H9 (cell line): ENCODE data around the gene CRYGS. TPM values are rescaled to one million over a fixed set of nuclear protein-coding genes. Genes with fewer than 3 reads are reported as not detected.

Experiments
- DNase-seq: peaks from one replicate; pipeline ENCODE4 v3.0.0-alpha.2; 2017
- H2AFZ ChIP-seq: one replicate; pipeline ENCODE4 v1.6.1; 2013; ENCODE audit warnings: mild to moderate bottlenecking, low read length, control low read depth, moderate library complexity
- H2AK5ac ChIP-seq: 2 replicates; pipeline ENCODE4 v1.6.1; 2013; ENCODE audit warnings: low read length, control low read depth, mixed read lengths; ENCODE audit not compliant: insufficient read length
- H2BK120ac ChIP-seq: one replicate; pipeline ENCODE4 v1.6.1; 2013; ENCODE audit warnings: low read depth, mild to moderate bottlenecking, low read length, control low read depth, inconsistent platforms; ENCODE audit not compliant: poor library complexity, severe bottlenecking
- H2BK12ac ChIP-seq: 2 replicates; pipeline ENCODE4 v1.6.1; 2013; ENCODE audit warnings: low read length, control low read depth, mixed read lengths, low read depth; ENCODE audit not compliant: insufficient read length
- H2BK15ac ChIP-seq: 2 replicates; pipeline ENCODE4 v1.6.1; 2013; ENCODE audit warnings: low read depth, low read length, control low read depth
- H2BK20ac ChIP-seq: one replicate; pipeline ENCODE4 v1.6.1; 2013; ENCODE audit warnings: low read depth, mild to moderate bottlenecking, low read length, control low read depth, inconsistent platforms; ENCODE audit not compliant: poor library complexity, severe bottlenecking
- H2BK5ac ChIP-seq: 2 replicates; pipeline ENCODE4 v1.6.1; 2013; ENCODE audit warnings: low read length, control low read depth, mixed read lengths; ENCODE audit not compliant: insufficient read length
- H3K14ac ChIP-seq: 2 replicates; pipeline ENCODE4 v1.6.1; 2013; ENCODE audit warnings: low read length, control low read depth; ENCODE audit not compliant: insufficient read depth
- H3K18ac ChIP-seq: 2 replicates; pipeline ENCODE4 v1.6.1; 2013; ENCODE audit warnings: low read depth, mild to moderate bottlenecking, mixed read lengths, low read length, control low read depth; ENCODE audit not compliant: insufficient read length
- H3K23ac ChIP-seq: 2 replicates; pipeline ENCODE4 v1.6.1; 2013; ENCODE audit warnings: low read length, control low read depth, mixed read lengths, low read depth; ENCODE audit not compliant: insufficient read length
- H3K23me2 ChIP-seq: 2 replicates; pipeline ENCODE4 v1.6.1; 2013; ENCODE audit warnings: low read depth, mild to moderate bottlenecking, mixed read lengths, low read length, control low read depth; ENCODE audit not compliant: insufficient read length, poor library complexity, severe bottlenecking
- H3K27ac ChIP-seq: 2 replicates; pipeline ENCODE4 v1.5.1; 2013; ENCODE audit warnings: low read length, control low read depth, mixed read lengths, low read depth; ENCODE audit not compliant: insufficient read length
- H3K27me3 ChIP-seq: 2 replicates; pipeline ENCODE4 v1.6.1; 2013; ENCODE audit warnings: low read length, control low read depth, inconsistent platforms; ENCODE audit not compliant: insufficient read depth
- H3K4ac ChIP-seq: 2 replicates; pipeline ENCODE4 v1.6.1; 2013; ENCODE audit warnings: low read depth, mild to moderate bottlenecking, control low read depth, inconsistent platforms, low read length, moderate library complexity
- H3K4me1 ChIP-seq: 2 replicates; pipeline ENCODE4 v1.6.1; 2013; ENCODE audit warnings: low read length, control low read depth, inconsistent platforms; ENCODE audit not compliant: insufficient read depth
- H3K4me2 ChIP-seq: 2 replicates; pipeline ENCODE4 v1.6.1; 2013; ENCODE audit warnings: low read length, control low read depth, mixed read lengths; ENCODE audit not compliant: insufficient read length, insufficient read depth
- H3K56ac ChIP-seq: 2 replicates; pipeline ENCODE4 v1.6.1; 2013; ENCODE audit warnings: low read depth, mild to moderate bottlenecking, mixed read lengths, low read length, control low read depth; ENCODE audit not compliant: insufficient read length
- H3K79me1 ChIP-seq: 2 replicates; pipeline ENCODE4 v1.6.1; 2013; ENCODE audit warnings: low read depth, mild to moderate bottlenecking, moderate library complexity, low read length, control low read depth, inconsistent platforms; ENCODE audit not compliant: insufficient read depth, poor library complexity, severe bottlenecking
- H3K79me2 ChIP-seq: 2 replicates; pipeline ENCODE4 v1.6.1; 2013; ENCODE audit warnings: low read length, control low read depth, inconsistent platforms; ENCODE audit not compliant: insufficient read depth
- H3K9ac ChIP-seq: 2 replicates; pipeline ENCODE4 v1.6.1; 2013; ENCODE audit warnings: low read length, control low read depth, mixed read lengths; ENCODE audit not compliant: insufficient read length; ENCODE audit errors: extremely low read depth
- H3K9me3 ChIP-seq: one replicate; pipeline ENCODE4 v1.6.1; 2013; ENCODE audit warnings: low read depth, low read length, inconsistent platforms; ENCODE audit not compliant: control insufficient read depth
- H3T11ph ChIP-seq: one replicate; pipeline ENCODE4 v1.6.1; 2013; ENCODE audit warnings: mild to moderate bottlenecking, low read length, control low read depth, inconsistent platforms
- H4K20me1 ChIP-seq: one replicate; pipeline ENCODE4 v1.6.1; 2013; ENCODE audit not compliant: control insufficient read depth, insufficient read length, insufficient read depth
- H4K5ac ChIP-seq: 2 replicates; pipeline ENCODE4 v1.6.1; 2013; ENCODE audit warnings: low read depth, mild to moderate bottlenecking, mixed read lengths, low read length, control low read depth; ENCODE audit not compliant: insufficient read length
- H4K8ac ChIP-seq: replicated peaks from 2 replicates; pipeline ENCODE4 v1.6.1; 2013; ENCODE audit warnings: low read length, control low read depth, mixed read lengths, low read depth; ENCODE audit not compliant: insufficient read length
- H4K91ac ChIP-seq: 2 replicates; pipeline ENCODE4 v1.6.1; 2013; ENCODE audit warnings: low read depth, mild to moderate bottlenecking, moderate library complexity, mixed read lengths, low read length, control low read depth; ENCODE audit not compliant: insufficient read length
- H3K27ac Mint-ChIP-seq, 3 experiments: 2 replicates in 2 of 3; 3 replicates in 1 of 3; pipeline ENCODE4 v1.8.0; 2020 to 2021; ENCODE audit warnings: mixed read lengths in 3 of 3, mild to moderate bottlenecking in 1 of 3, moderate library complexity in 1 of 3
- H3K27me3 Mint-ChIP-seq: 2 replicates; pipeline ENCODE4 v1.8.0; 2021; ENCODE audit warnings: low read depth, mild to moderate bottlenecking, moderate library complexity, mixed read lengths
- H3K36me3 Mint-ChIP-seq, 3 experiments: 2 replicates in 2 of 3; 3 replicates in 1 of 3; pipeline ENCODE4 v1.8.0; 2020 to 2021; ENCODE audit warnings: low read depth in 3 of 3, mixed read lengths in 3 of 3; ENCODE audit not compliant: insufficient read depth in 1 of 3
- H3K4me1 Mint-ChIP-seq, 2 experiments: 2 replicates each; pipeline ENCODE4 v1.8.0; 2020; ENCODE audit warnings: mixed read lengths in 2 of 2
- H3K4me3 Mint-ChIP-seq, 2 experiments: 2 replicates in 1 of 2; 3 replicates in 1 of 2; pipeline ENCODE4 v1.8.0; 2020 to 2021; ENCODE audit warnings: mild to moderate bottlenecking in 2 of 2, mixed read lengths in 2 of 2, moderate library complexity in 1 of 2
- H3K9me3 Mint-ChIP-seq, 2 experiments: 2 replicates in 1 of 2; 3 replicates in 1 of 2; pipeline ENCODE4 v1.8.0; 2020; ENCODE audit warnings: mild to moderate bottlenecking in 2 of 2, mixed read lengths in 2 of 2, moderate library complexity in 1 of 2
- CTCF ChIP-seq: fragments of 200-600 bp; sonication (generic); conservative IDR thresholded peaks from 3 replicates; pipeline ENCODE4 v1.8.0; 2021; ENCODE audit warnings: antibody characterized with exemption, mild to moderate bottlenecking
- WGBS: extraction: QIAGEN DNeasy Blood & Tissue Kit; methylation state at CpG from one replicate; pipeline ENCODE4 v1.1.7; 2013; ENCODE audit warnings: missing lambda C conversion rate, low lambda C conversion rate, mixed read lengths; ENCODE audit not compliant: insufficient read length; ENCODE audit errors: extremely low coverage; 5-methylcytosine and 5-hydroxymethylcytosine counted together
- total RNA-seq: library from RNA; stranded (reverse); gene quantifications from 2 replicates; pipeline ENCODE4 v1.2.1, GENCODE V29; 2021

Gene CRYGS
- total RNA-seq, 1 experiment from 2014 or later: 1.0 TPM

- no peaks in the 10 kb centered on the region for H3K23me2 ChIP-seq
- H3K14ac ChIP-seq: no peak overlapping the region
- no peak overlapping the region for H2BK120ac ChIP-seq
- H3K27ac Mint-ChIP-seq: no peak overlapping the region; a peak in 1 of 7 replicates
- no peak overlapping the region for H3K4me3 Mint-ChIP-seq
- WGBS: no CpG with 5 or more reads among the region's 3 CpGs
- H3K27ac ChIP-seq: no peak overlapping the region
- H2BK5ac ChIP-seq: no peak overlapping the region
- H4K5ac ChIP-seq: no peak overlapping the region
- H3K27me3 Mint-ChIP-seq: peaks cover 15% of the 10 kb centered on the region
- no peaks in the 10 kb centered on the region for H3K36me3 Mint-ChIP-seq
- H3T11ph ChIP-seq: no peak overlapping the region
- H4K91ac ChIP-seq: no peak overlapping the region
- no peak overlapping the region for H2BK15ac ChIP-seq
- no peak for TF ChIP-seq CTCF
- H3K79me2 ChIP-seq: no peaks in the 10 kb centered on the region; the same call in 1 of the 2 replicates
- DNase-seq: no peak
- peaks cover 16 to 19% of the 10 kb centered on the region in 2 experiments for H3K4me1 Mint-ChIP-seq
- no peaks in the 10 kb centered on the region for H3K9me3 ChIP-seq
- H3K4me1 ChIP-seq: no peaks in the 10 kb centered on the region
- H3K4ac ChIP-seq: no peak overlapping the region
- H3K4me2 ChIP-seq: no peak overlapping the region
- H3K56ac ChIP-seq: no peak overlapping the region
- H3K9me3 Mint-ChIP-seq: no peaks in the 10 kb centered on the region
- H4K8ac ChIP-seq: no peak overlapping the region
- H4K20me1 ChIP-seq: no peaks in the 10 kb centered on the region
- no peaks in the 10 kb centered on the region for H3K27me3 ChIP-seq
- no peaks in the 10 kb centered on the region for H3K79me1 ChIP-seq
- no peak overlapping the region for H2BK12ac ChIP-seq
- H2BK20ac ChIP-seq: no peak overlapping the region
- no peak overlapping the region for H3K9ac ChIP-seq
- H3K23ac ChIP-seq: no peak overlapping the region
- H3K18ac ChIP-seq: no peak overlapping the region
- no peak overlapping the region for H2AFZ ChIP-seq
- H2AK5ac ChIP-seq: no peak overlapping the region
Measured at GRCh38 chr3:186506191-186506739, 37.9 kb downstream of the CRYGS start.
